Gastroesophageal sphincter (tissue), 3 donors: ENCODE measurements around the gene USP16.

Source experiments
- CTCF ChIP-seq, 4 experiments: fragments of 200-600 bp in 2 of 4; fragments of 450-650 bp in 2 of 4; sonication (generic) in 1 of 4; IDR thresholded peaks; one replicate each; pipeline ENCODE4 v1.5.1; 2017 to 2019; ENCODE audit warnings: antibody characterized with exemption in 4 of 4, mild to moderate bottlenecking in 2 of 4, moderate library complexity in 2 of 4
- EP300 ChIP-seq: sonication (generic); formaldehyde crosslinking; IDR thresholded peaks from one replicate; pipeline ENCODE4 v1.6.1; 2017; ENCODE audit warnings: antibody characterized with exemption, mild to moderate bottlenecking
- POLR2A ChIP-seq, 2 donors: fragments of 450-650 bp; IDR thresholded peaks; one replicate each; pipeline ENCODE4 v1.6.1; 2017; ENCODE audit warnings: antibody characterized with exemption in 2 of 2, mild to moderate bottlenecking in 2 of 2, moderate library complexity in 1 of 2
- POLR2AphosphoS5 ChIP-seq: sonication (generic); formaldehyde crosslinking; IDR thresholded peaks from one replicate; pipeline ENCODE4 v1.6.1; 2017; ENCODE audit warnings: antibody characterized with exemption

- TF ChIP-seq CTCF (IDR thresholded peaks at IDR 0.05) (no peak), EP300 (no peak), POLR2A (IDR thresholded peaks at IDR 0.05) (no peak), POLR2AphosphoS5 (no peak)
These were observed 60.8 kb downstream of the USP16 start for GRCh38 chr21:29085106-29085752.
